Natural killer cell (primary cell): ENCODE measurements around the gene ARMC10. TPM values are rescaled to one million over a fixed set of nuclear protein-coding genes. Genes with fewer than 3 reads are reported as not detected.

Source experiments
- ATAC-seq, 3 donors: fragments of 150-1000 bp in 2 of 3; fragments of 200-7000 bp in 1 of 3; cut with Tn5 transposase; 1 replicate in 1 of 3; 2 replicates in 2 of 3; pipeline ENCODE4 v1.10.0; 2021; ENCODE audit warnings: mild to moderate bottlenecking in 2 of 3, moderate library complexity in 2 of 3
- DNase-seq, 2 donors: peaks; one replicate each; pipeline versions ENCODE4 v3.0.0 to v3.0.0-alpha.2; 2013 to 2021; ENCODE audit warnings: mixed read lengths in 1 of 2
- H3K27ac ChIP-seq: one replicate; pipeline ENCODE4 v1.5.1; 2013; ENCODE audit warnings: mild to moderate bottlenecking, low read length
- H3K27me3 ChIP-seq: one replicate; pipeline ENCODE4 v1.6.1; 2013; ENCODE audit warnings: low read length; ENCODE audit not compliant: control insufficient read depth, insufficient read depth
- H3K36me3 ChIP-seq: one replicate; pipeline ENCODE4 v1.6.1; 2013; ENCODE audit warnings: low read length; ENCODE audit not compliant: control insufficient read depth, insufficient read depth
- H3K4me1 ChIP-seq: one replicate; pipeline ENCODE4 v1.6.1; 2013; ENCODE audit warnings: low read length; ENCODE audit not compliant: control insufficient read depth, insufficient read depth
- H3K4me3 ChIP-seq: one replicate; pipeline ENCODE4 v1.5.1; 2013; ENCODE audit warnings: low read length
- H3K9me3 ChIP-seq: one replicate; pipeline ENCODE4 v1.6.1; 2013; ENCODE audit warnings: low read length; ENCODE audit not compliant: control insufficient read depth, insufficient read depth
- H3K27ac Mint-ChIP-seq, 2 donors: one replicate each; pipeline ENCODE4 v1.8.0; 2022; ENCODE audit warnings: mild to moderate bottlenecking in 2 of 2, mixed read lengths in 2 of 2, moderate library complexity in 1 of 2
- H3K27me3 Mint-ChIP-seq, 2 donors: one replicate each; pipeline ENCODE4 v1.8.0; 2022; ENCODE audit warnings: low read depth in 2 of 2, mixed read lengths in 2 of 2
- H3K36me3 Mint-ChIP-seq: one replicate; pipeline ENCODE4 v1.8.0; 2022; ENCODE audit warnings: mixed read lengths
- H3K4me1 Mint-ChIP-seq, 2 donors: one replicate each; pipeline ENCODE4 v1.8.0; 2022; ENCODE audit warnings: mixed read lengths in 2 of 2
- H3K4me3 Mint-ChIP-seq: one replicate; pipeline ENCODE4 v1.8.0; 2022; ENCODE audit warnings: mild to moderate bottlenecking, moderate library complexity, mixed read lengths
- H3K9me3 Mint-ChIP-seq, 2 donors: one replicate each; pipeline ENCODE4 v1.8.0; 2022; ENCODE audit warnings: mixed read lengths in 2 of 2
- CTCF ChIP-seq: fragments of 200-600 bp; IDR thresholded peaks from one replicate; pipeline ENCODE4 v1.8.0; 2022; ENCODE audit warnings: antibody characterized with exemption
- WGBS: methylation state at CpG from one replicate; pipeline ENCODE4 v1.1.7; 2013; ENCODE audit warnings: missing lambda C conversion rate; ENCODE audit not compliant: insufficient coverage; 5-methylcytosine and 5-hydroxymethylcytosine counted together
- intact Hi-C: fragments of 100-400 bp; cut with micrococcal nuclease; formaldehyde crosslinking; loops from one replicate; pipeline ENCODE4 v1.14.2; 2022
- total RNA-seq, 4 donors: library from RNA; stranded (reverse); fragments of 120-200 nt in 1 of 4; gene quantifications; one replicate each; pipeline versions ENCODE4 v1.2.3 to v1.2.4, GENCODE V29; 2013 to 2022

Gene ARMC10
- total RNA-seq, 3 donors from 2014 or later (not counting 1 experiment from before 2014, with no cell fraction given): 15.0 to 17.2 (median 15.4) TPM

GRCh38 chr7:103113164-103113563, 38.2 kb downstream of the ARMC10 start:
- intact Hi-C loops: no loop called here
- peaks cover 2% of the 10 kb centered on the region for H3K4me1 ChIP-seq
- H3K4me3 Mint-ChIP-seq: no peak overlapping the region
- no peak for TF ChIP-seq CTCF
- 100% methylated on average over 1 of the region's 2 CpGs for WGBS
- no peaks in the 10 kb centered on the region for H3K27me3 Mint-ChIP-seq
- H3K4me1 Mint-ChIP-seq: peaks cover 0 to 11% of the 10 kb centered on the region in 2 donors
- no peak for DNase-seq
- no peak for ATAC-seq
- H3K27ac Mint-ChIP-seq: no peak overlapping the region
- H3K9me3 ChIP-seq: no peaks in the 10 kb centered on the region
- H3K36me3 Mint-ChIP-seq: no peaks in the 10 kb centered on the region
- no peaks in the 10 kb centered on the region for H3K27me3 ChIP-seq
- peaks cover 2% of the 10 kb centered on the region for H3K36me3 ChIP-seq
- H3K9me3 Mint-ChIP-seq: peaks cover 0 to 2% of the 10 kb centered on the region in 2 donors
- no peak overlapping the region for H3K4me3 ChIP-seq
- no peak overlapping the region for H3K27ac ChIP-seq

GRCh38 chr7:103114576-103115008, 39.7 kb downstream of the ARMC10 start:
- Histone ChIP-seq H3K4me3 (no peak overlapping the region), H3K27me3 (no peaks in the 10 kb centered on the region), H3K9me3 (no peaks in the 10 kb centered on the region), H3K36me3 (peaks cover 8% of the 10 kb centered on the region), H3K4me1 (peaks cover 2% of the 10 kb centered on the region), H3K27ac (no peak overlapping the region)
- Mint-ChIP-seq H3K36me3 (peaks cover 3% of the 10 kb centered on the region), H3K4me1 (peaks cover 0 to 11% of the 10 kb centered on the region in 2 donors), H3K4me3 (no peak overlapping the region), H3K27me3 (no peaks in the 10 kb centered on the region), H3K27ac (peak overlapping the region in 1 of 2 donors; percentile 3), H3K9me3 (no peaks in the 10 kb centered on the region)
- no peak for TF ChIP-seq CTCF
- intact Hi-C loops: no loop called here
- 100% methylated on average over 1 of the region's 1 CpG for WGBS
- ATAC-seq: no peak
- no peak for DNase-seq

- ATAC-seq (no peak), DNase-seq (no peak)
- Histone ChIP-seq H3K27ac (no peak overlapping the region), H3K9me3 (no peaks in the 10 kb centered on the region), H3K4me3 (no peak overlapping the region), H3K27me3 (no peaks in the 10 kb centered on the region), H3K36me3 (peaks cover 14% of the 10 kb centered on the region), H3K4me1 (peaks cover 2% of the 10 kb centered on the region)
- 100% methylated on average over 4 of the region's 4 CpGs for WGBS
- Mint-ChIP-seq H3K4me1 (peaks cover 0 to 11% of the 10 kb centered on the region in 2 donors), H3K4me3 (no peak overlapping the region), H3K9me3 (no peaks in the 10 kb centered on the region), H3K36me3 (peaks cover 6% of the 10 kb centered on the region), H3K27ac (no peak overlapping the region), H3K27me3 (no peaks in the 10 kb centered on the region)
- no peak for TF ChIP-seq CTCF
- intact Hi-C loops: no loop called here
Observed at GRCh38 chr7:103115771-103116170, 40.8 kb downstream of the ARMC10 start.

DNA sequence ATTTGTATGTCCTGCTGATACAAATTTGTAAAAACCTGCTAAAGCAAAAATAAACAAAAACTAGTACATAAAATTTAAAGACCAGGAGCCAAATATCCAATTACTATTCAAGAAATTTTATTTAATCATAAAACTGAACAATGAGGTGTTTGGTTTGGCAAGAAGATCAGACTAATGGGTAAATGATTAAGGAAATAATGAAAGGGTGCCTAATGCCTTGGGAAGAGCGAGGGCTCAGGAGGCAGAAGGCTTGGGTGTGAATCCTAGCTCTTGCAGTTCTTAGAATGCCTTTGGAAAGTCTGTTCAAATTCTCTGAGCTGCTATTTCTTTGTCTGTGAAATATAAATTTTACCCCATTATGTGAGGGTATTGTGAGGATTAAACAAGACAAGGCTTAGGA, 41.6 kb downstream of the ARMC10 start:
- Histone ChIP-seq H3K4me1 (peaks cover 2% of the 10 kb centered on the region), H3K27ac (no peak overlapping the region), H3K9me3 (no peaks in the 10 kb centered on the region), H3K36me3 (peaks cover 17% of the 10 kb centered on the region), H3K27me3 (no peaks in the 10 kb centered on the region), H3K4me3 (no peak overlapping the region)
- H3K4me3 Mint-ChIP-seq: no peak overlapping the region
- no peaks in the 10 kb centered on the region for H3K27me3 Mint-ChIP-seq
- no peak for TF ChIP-seq CTCF
- intact Hi-C loops: no loop called here
- no peak for ATAC-seq
- H3K4me1 Mint-ChIP-seq: peaks cover 0 to 11% of the 10 kb centered on the region in 2 donors
- no peak for DNase-seq
- H3K9me3 Mint-ChIP-seq: no peaks in the 10 kb centered on the region
- 96% methylated on average over 1 of the region's 1 CpG for WGBS
- H3K27ac Mint-ChIP-seq: no peak overlapping the region
- H3K36me3 Mint-ChIP-seq: peaks cover 6% of the 10 kb centered on the region
